Measurements from ENCODE around the gene PRKCE. TPM values are rescaled to one million over a fixed set of nuclear protein-coding genes. Genes with fewer than 3 reads are reported as not detected.

Gene PRKCE
- total RNA-seq, 1 experiment from 2014 or later = 21.7 TPM

GRCh38 chr2:46144133-46144800 lies 492.8 kb downstream of the PRKCE start:
- CTCF ChIA-PET = no interaction called here
- H3K4me2 ChIP-seq = no peak overlapping the region
- TF ChIP-seq EZH2 (IDR thresholded peaks at IDR 0.05; ENCODE audit: low read depth) (no peak), CTCF (conservative IDR thresholded peaks at IDR 0.05) (no peak)
- H3K36me3 ChIP-seq (ENCODE audit: low read depth) = 0 out of 2 replicates have a peak, but pooled peaks cover 3% of the 10 kb centered on the region
- no peaks in the 10 kb centered on the region for H4K20me1 ChIP-seq (ENCODE audit: insufficient read depth)
- BruUV-seq (replicated peaks) = no TSS peak
- H3K9me2 ChIP-seq (ENCODE audit: insufficient read depth) = no peaks in the 10 kb centered on the region; the same call in 1 of the 2 replicates
- peaks cover 46% of the 10 kb centered on the region for H3K4me1 ChIP-seq (replicated peaks; ENCODE audit: insufficient read depth)
- intact Hi-C loops (cut with micrococcal nuclease; ENCODE audit: unreplicated experiment) = no loop called here
- no peak for DNase-seq
- H3K27ac ChIP-seq = no peak overlapping the region
- no peaks in the 10 kb centered on the region for H3K79me2 ChIP-seq (ENCODE audit: low read depth)
- no peaks in the 10 kb centered on the region for H3K9me3 ChIP-seq (ENCODE audit: insufficient read depth, low read depth)
- H3K4me3 ChIP-seq = no peak overlapping the region
- H2AFZ ChIP-seq = no peak overlapping the region
- POLR2A ChIA-PET (ENCODE audit: unreplicated experiment) = interaction anchor here (0.6 kb wide), 1 partner anchor 70 kb away, joined by 3 read pairs; no protein-coding TSS in a partner anchor
- H3F3A ChIP-seq (ENCODE audit: insufficient read depth, low read depth) = peaks cover 10% of the 10 kb centered on the region; the same call in 1 of the 2 replicates
- H3K27me3 ChIP-seq (ENCODE audit: insufficient read depth, low read depth) = no peaks in the 10 kb centered on the region

GRCh38 chr2:46145017-46145416 lies 493.5 kb downstream of the PRKCE start:
- no peak for DNase-seq
- no peaks in the 10 kb centered on the region for H3K27me3 ChIP-seq (ENCODE audit: insufficient read depth, low read depth)
- ChIA-PET POLR2A (ENCODE audit: unreplicated experiment) (no interaction called here), CTCF (interaction anchor here (1.1 kb wide), 1 partner anchor 149 kb away, joined by 3 read pairs; no protein-coding TSS in a partner anchor)
- no peak overlapping the region for H3K4me2 ChIP-seq
- H3K4me3 ChIP-seq = no peak overlapping the region
- intact Hi-C loops (cut with micrococcal nuclease; ENCODE audit: unreplicated experiment) = no loop called here
- H3F3A ChIP-seq (ENCODE audit: insufficient read depth, low read depth) = peaks cover 10% of the 10 kb centered on the region; the same call in 1 of the 2 replicates
- H2AFZ ChIP-seq = no peak overlapping the region
- no peak overlapping the region for H3K27ac ChIP-seq
- H3K79me2 ChIP-seq (ENCODE audit: low read depth) = no peaks in the 10 kb centered on the region
- H4K20me1 ChIP-seq (ENCODE audit: insufficient read depth) = no peaks in the 10 kb centered on the region
- TF ChIP-seq CTCF (conservative IDR thresholded peaks at IDR 0.05) = no peak
- no peak for TF ChIP-seq EZH2 (IDR thresholded peaks at IDR 0.05; ENCODE audit: low read depth)
- peaks cover 46% of the 10 kb centered on the region for H3K4me1 ChIP-seq (replicated peaks; ENCODE audit: insufficient read depth)
- BruUV-seq (replicated peaks) = no TSS peak
- no peaks in the 10 kb centered on the region for H3K9me3 ChIP-seq (ENCODE audit: insufficient read depth, low read depth)
- no peaks in the 10 kb centered on the region; the same call in 1 of the 2 replicates for H3K9me2 ChIP-seq (ENCODE audit: insufficient read depth)
- H3K36me3 ChIP-seq (ENCODE audit: low read depth) = 0 out of 2 replicates have a peak, but pooled peaks cover 3% of the 10 kb centered on the region

GRCh38 chr2:46145840-46146239 lies 494.4 kb downstream of the PRKCE start:
- no peak overlapping the region for H3K4me3 ChIP-seq
- H3K9me3 ChIP-seq (ENCODE audit: insufficient read depth, low read depth) = no peaks in the 10 kb centered on the region
- DNase-seq = no peak
- no peaks in the 10 kb centered on the region for H3K79me2 ChIP-seq (ENCODE audit: low read depth)
- peaks cover 10% of the 10 kb centered on the region; the same call in 1 of the 2 replicates for H3F3A ChIP-seq (ENCODE audit: insufficient read depth, low read depth)
- H3K4me1 ChIP-seq (replicated peaks; ENCODE audit: insufficient read depth) = peaks cover 38% of the 10 kb centered on the region
- no peak overlapping the region for H3K27ac ChIP-seq
- H2AFZ ChIP-seq = no peak overlapping the region
- ChIA-PET CTCF (interaction anchor here (1.1 kb wide), 1 partner anchor 148 kb away, joined by 3 read pairs; no protein-coding TSS in a partner anchor), POLR2A (ENCODE audit: unreplicated experiment) (no interaction called here)
- no peaks in the 10 kb centered on the region; the same call in 1 of the 2 replicates for H3K9me2 ChIP-seq (ENCODE audit: insufficient read depth)
- H4K20me1 ChIP-seq (ENCODE audit: insufficient read depth) = no peaks in the 10 kb centered on the region
- intact Hi-C loops (cut with micrococcal nuclease; ENCODE audit: unreplicated experiment) = no loop called here
- H3K4me2 ChIP-seq = no peak overlapping the region
- BruUV-seq (replicated peaks) = no TSS peak
- TF ChIP-seq EZH2 (IDR thresholded peaks at IDR 0.05; ENCODE audit: low read depth) (no peak), CTCF (conservative IDR thresholded peaks at IDR 0.05) (no peak)
- H3K27me3 ChIP-seq (ENCODE audit: insufficient read depth, low read depth) = no peaks in the 10 kb centered on the region
- H3K36me3 ChIP-seq (ENCODE audit: low read depth) = 0 out of 2 replicates have a peak, but pooled peaks cover 3% of the 10 kb centered on the region
